Measurements from ENCODE around the gene C22orf23.

- TF ChIP-seq POLR2A (IDR thresholded peaks at IDR 0.05; ENCODE audit: low read depth, low read length) (no peak), CTCF (IDR thresholded peaks at IDR 0.05 in 2 of 3, conservative IDR thresholded peaks at IDR 0.05 in 1 of 3; ENCODE audit: control insufficient read depth in 2 of 3, extremely low read depth in 1 of 3, insufficient read depth in 1 of 3, low read depth in 3 of 3, low read length in 3 of 3) (peak; percentile 98; a peak in 5 of 6 replicates), ZSCAN29 (IDR thresholded peaks at IDR 0.05) (no peak), NFIC (IDR thresholded peaks at IDR 0.05; ENCODE audit: low read depth, low read length) (no peak), E2F4 (IDR thresholded peaks at IDR 0.05; ENCODE audit: low read depth, low read length) (no peak), CREB1 (IDR thresholded peaks at IDR 0.05; ENCODE audit: low read depth) (no peak), RFX5 (IDR thresholded peaks at IDR 0.05; ENCODE audit: low read depth, low read length) (no peak), CBX5 (IDR thresholded peaks at IDR 0.05; ENCODE audit: low read depth) (no peak)
Observed at GRCh38 chr22:37933711-37934376, 19.6 kb downstream of the C22orf23 start.

Data from GM12878 (cell line).